HTR-8/SVneo (cell line): ENCODE data around the gene NFAT5.
"Not testable (repeated sequence)": the region's sequence is repeated elsewhere in the genome, so short reads cannot be mapped to it uniquely, and the experiment has no call there.

ENCODE experiments used
- DNase-seq: peaks from one replicate; pipeline ENCODE4 v3.0.0; 2011; ENCODE audit warnings: low spot score, mixed read lengths; ENCODE audit not compliant: insufficient read length
- FAIRE-seq: peaks from 2 replicates; lab custom pipeline; 2011; peaks lifted over from hg19 to GRCh38; lab: Jason Lieb, UNC

Gene NFAT5

GRCh38 chr16:69621225-69621624 lies 55.5 kb downstream of the NFAT5 start:
- DNase-seq: no peak
- no peak for FAIRE-seq

- DNase-seq: no peak
- no peak for FAIRE-seq
These were observed 60.5 kb downstream of the NFAT5 start for GRCh38 chr16:69626256-69626655.

- no peak for FAIRE-seq
- no peak for DNase-seq
These were observed 67.1 kb downstream of the NFAT5 start for GRCh38 chr16:69632828-69633227.

GRCh38 chr16:69633375-69633774 lies 67.6 kb downstream of the NFAT5 start:
- DNase-seq (no peak), FAIRE-seq (no peak)

- DNase-seq, FAIRE-seq: not testable (repeated sequence)
These were observed 70.9 kb downstream of the NFAT5 start for GRCh38 chr16:69636563-69637146.

GRCh38 chr16:69637206-69637865 lies 71.6 kb downstream of the NFAT5 start:
- not testable (repeated sequence) for FAIRE-seq, DNase-seq

- not testable (repeated sequence) for FAIRE-seq, DNase-seq
These were observed 78.2 kb downstream of the NFAT5 start for GRCh38 chr16:69643997-69644396.

- FAIRE-seq (no peak), DNase-seq (no peak)
These were observed 79.0 kb downstream of the NFAT5 start for GRCh38 chr16:69644790-69645189.

GRCh38 chr16:69647020-69647419 lies 81.3 kb downstream of the NFAT5 start:
- DNase-seq (no peak), FAIRE-seq (peak; percentile 75)

GRCh38 chr16:69651217-69651616 lies 85.5 kb downstream of the NFAT5 start:
- DNase-seq (no peak), FAIRE-seq (no peak)

GRCh38 chr16:69654280-69654931 lies 88.6 kb downstream of the NFAT5 start:
- FAIRE-seq: no peak

GRCh38 chr16:69660166-69660565 lies 94.4 kb downstream of the NFAT5 start:
- DNase-seq (no peak), FAIRE-seq (no peak)

More at GRCh38 chr16:69654280-69654931, 88.6 kb downstream of the NFAT5 start:
- DNase-seq: no peak

GRCh38 chr16:69662901-69663300 lies 97.1 kb downstream of the NFAT5 start:
- no peak for DNase-seq
- no peak for FAIRE-seq

- no peak for FAIRE-seq
- DNase-seq: no peak
These were observed 98.1 kb downstream of the NFAT5 start for GRCh38 chr16:69663846-69664245.

GRCh38 chr16:69669577-69669976 lies 103.8 kb downstream of the NFAT5 start:
- FAIRE-seq (no peak), DNase-seq (no peak)

- no peak for FAIRE-seq
- DNase-seq: no peak
These were observed 106.7 kb downstream of the NFAT5 start for GRCh38 chr16:69672315-69672997.

GRCh38 chr16:69672998-69673713 lies 107.4 kb downstream of the NFAT5 start:
- FAIRE-seq (no peak), DNase-seq (no peak)

- no peak for FAIRE-seq
These were observed 114.6 kb downstream of the NFAT5 start for GRCh38 chr16:69680358-69680757.

GRCh38 chr16:69688589-69688988 lies 122.8 kb downstream of the NFAT5 start:
- FAIRE-seq (no peak), DNase-seq (no peak)

More at GRCh38 chr16:69680358-69680757, 114.6 kb downstream of the NFAT5 start:
- DNase-seq: no peak
